ENCODE measurements around the gene IDH3A. TPM values are rescaled to one million over a fixed set of nuclear protein-coding genes. Genes with fewer than 3 reads are reported as not detected.

The IDH3A gene
- total and polyA plus RNA-seq, 9 of the 15 experiments (the other 6 are each of a cell fraction or from before 2014, with no cell fraction given) = 37.4 to 249 (median 107) TPM

- in situ Hi-C loops (cut with MboI) = no loop called here
- TSS peak; percentile 69 for BruUV-seq (replicated peaks)
- H3K4me2 ChIP-seq (ENCODE audit: insufficient read depth, low read length) = peak within 1 kb of the TSS; percentile 89
- CTCF ChIA-PET (ENCODE audit: low intra/inter-chr PET ratio) = interaction anchor here (0.7 to 1.8 kb wide), 7 partner anchors 19 to 109 kb away, joined by 3 to 10 read pairs (median 4); no protein-coding TSS in a partner anchor
- H3K9ac ChIP-seq (ENCODE audit: insufficient read depth in 1 of 2, low read depth in 2 of 2, low read length in 2 of 2) = peak within 1 kb of the TSS; percentile 90 to 99
- peak within 1 kb of the TSS; percentile 69 for H3K4me3 ChIP-seq
- H3K9me1 ChIP-seq (ENCODE audit: control insufficient read depth, insufficient read depth, low read length) = peaks cover 4% of the 10 kb centered on the region
- intact Hi-C loops (cut with micrococcal nuclease) = loop anchor here (2.0 to 5.0 kb wide), 2 partner anchors 63 to 111 kb away; no protein-coding TSS in a partner anchor
- POLR2A ChIA-PET = interaction anchor here (1.1 to 1.6 kb wide), 4 partner anchors 8 to 16 kb away, joined by 3 to 7 read pairs (median 4); no protein-coding TSS in a partner anchor
- H3K27me3 ChIP-seq (ENCODE audit: control insufficient read depth in 2 of 2, insufficient read depth in 2 of 2, low read length in 2 of 2) = no peaks in the 10 kb centered on the region
- peaks cover 25 to 31% of the 10 kb centered on the region in 2 experiments for H3K4me1 ChIP-seq (replicated peaks in 1 of 2; ENCODE audit: control insufficient read depth in 2 of 2, insufficient read depth in 2 of 2, low read length in 2 of 2)
- ATAC-seq (peak; percentile 92), FAIRE-seq (no peak), DNase-seq (ENCODE audit: extremely low read depth in 1 of 4, low spot score in 3 of 4) (peak; percentile 85 to 96 (median 94))
- 0 out of 2 replicates have a peak, but pooled peaks cover 4% of the 10 kb centered on the region for H4K20me1 ChIP-seq (replicated peaks; ENCODE audit: control insufficient read depth, insufficient read depth, low read length)
- peaks cover 9% of the 10 kb centered on the region; the same call in 2 of the 3 replicates for H3K79me2 ChIP-seq (ENCODE audit: control insufficient read depth, insufficient read depth, low read length)
- H3K9me3 ChIP-seq (replicated peaks; ENCODE audit: control insufficient read depth, insufficient read depth, low read depth, low read length) = no peaks in the 10 kb centered on the region
- peak within 1 kb of the TSS; percentile 95 for H2AFZ ChIP-seq (ENCODE audit: low read depth, low read length)
- WGBS (ENCODE audit: insufficient coverage, low coverage, missing lambda C conversion rate) = under 1% methylated on average over 56 of the region's 79 CpGs
- no peaks in the 10 kb centered on the region for H3K36me3 ChIP-seq (ENCODE audit: control insufficient read depth, insufficient read depth, low read length)
- H3K27ac ChIP-seq (ENCODE audit: extremely low read depth, low read depth, low read length) = peak within 1 kb of the TSS; percentile 81
- TF ChIP-seq HMGXB4 (CRISPR knock-in tag; IDR thresholded peaks at IDR 0.05) (peak; percentile 79), ZC3H11A (IDR thresholded peaks at IDR 0.05; ENCODE audit: low read depth, low read length) (no peak), USF1 (CRISPR knock-in tag; IDR thresholded peaks at IDR 0.05) (no peak), MCM2 (IDR thresholded peaks at IDR 0.05; ENCODE audit: low read depth) (no peak), EP400 (IDR thresholded peaks at IDR 0.05) (no peak; the same call in 1 of the 2 replicates), PPARD (CRISPR knock-in tag; IDR thresholded peaks at IDR 0.05) (no peak), ZNF512 (tag; IDR thresholded peaks at IDR 0.05) (no peak), DACH1 (IDR thresholded peaks at IDR 0.05; ENCODE audit: partially characterized antibody) (no peak), ZBTB8A (IDR thresholded peaks at IDR 0.05; ENCODE audit: partially characterized antibody) (no peak), NUFIP1 (IDR thresholded peaks at IDR 0.05; ENCODE audit: partially characterized antibody) (no peak), SETDB1 (IDR thresholded peaks at IDR 0.05; ENCODE audit: low read length) (no peak), SMARCA5 (IDR thresholded peaks at IDR 0.05) (no peak), ZNF778 (CRISPR knock-in tag; IDR thresholded peaks at IDR 0.05) (no peak), TAL1 (IDR thresholded peaks at IDR 0.05) (no peak), TOE1 (IDR thresholded peaks at IDR 0.05; ENCODE audit: borderline replicate concordance) (no peak), TOE1 (CRISPR knock-in tag; IDR thresholded peaks at IDR 0.05; ENCODE audit: borderline replicate concordance, low read depth) (no peak), ATF2 (CRISPR knock-in tag; IDR thresholded peaks at IDR 0.05) (no peak)
Observed at GRCh38 chr15:78131295-78132061, 17.7 kb upstream of the IDH3A start, which contains the start of gene CIB2. TSS of gene CIB2 (minus strand) at chr15:78131445. CDS start at chr15:78131215, 230 bp downstream.
